Neural progenitor cell (in vitro differentiated cells): ENCODE measurements around the gene OR2D2. TPM values are rescaled to one million over a fixed set of nuclear protein-coding genes. Genes with fewer than 3 reads are reported as not detected.

Source experiments
- DNase-seq: peaks from one replicate; pipeline ENCODE4 v3.0.0-alpha.2; 2016; ENCODE audit warnings: low spot score
- H2AFZ ChIP-seq: fragments of 200-600 bp; sonication (generic); replicated peaks from 2 replicates; pipeline ENCODE4 v1.6.1; 2016; ENCODE audit warnings: antibody characterized with exemption
- H3F3A ChIP-seq: fragments of 200-600 bp; sonication (generic); 2 replicates; pipeline ENCODE4 v1.6.1; 2016; ENCODE audit warnings: antibody characterized with exemption, low read depth
- H3K27ac ChIP-seq: fragments of 200-600 bp; sonication (generic); 2 replicates; pipeline ENCODE4 v1.5.1; 2016; ENCODE audit warnings: mild to moderate bottlenecking
- H3K27me3 ChIP-seq: fragments of 200-600 bp; sonication (generic); 2 replicates; pipeline ENCODE4 v1.6.1; 2016; ENCODE audit warnings: mild to moderate bottlenecking, moderate library complexity
- H3K36me3 ChIP-seq: fragments of 200-600 bp; sonication (generic); 2 replicates; pipeline ENCODE4 v1.5.1; 2016
- H3K4me1 ChIP-seq: fragments of 200-600 bp; sonication (generic); 2 replicates; pipeline ENCODE4 v1.6.1; 2016; ENCODE audit warnings: mixed run types
- H3K4me2 ChIP-seq: fragments of 200-600 bp; sonication (generic); 2 replicates; pipeline ENCODE4 v1.6.1; 2016
- H3K4me3 ChIP-seq: fragments of 200-600 bp; sonication (generic); 2 replicates; pipeline ENCODE4 v1.5.1; 2016
- H3K79me2 ChIP-seq: fragments of 200-600 bp; sonication (generic); 2 replicates; pipeline ENCODE4 v1.6.1; 2016; ENCODE audit warnings: low read depth
- H3K9ac ChIP-seq: fragments of 200-600 bp; sonication (generic); 2 replicates; pipeline ENCODE4 v1.6.1; 2016
- H3K9me3 ChIP-seq: fragments of 200-600 bp; sonication (generic); 2 replicates; pipeline ENCODE4 v1.5.1; 2016; ENCODE audit warnings: low read depth
- H4K20me1 ChIP-seq: fragments of 200-600 bp; sonication (generic); 2 replicates; pipeline ENCODE4 v1.6.1; 2016; ENCODE audit warnings: low read depth
- H3K27ac Mint-ChIP-seq: 3 replicates; pipeline ENCODE4 v1.8.0; 2021; ENCODE audit warnings: mixed read lengths
- H3K27me3 Mint-ChIP-seq: 2 replicates; pipeline ENCODE4 v1.8.0; 2022; ENCODE audit warnings: low read depth, mild to moderate bottlenecking, inconsistent platforms, moderate library complexity, mixed read lengths; ENCODE audit not compliant: insufficient read depth
- H3K36me3 Mint-ChIP-seq: 3 replicates; pipeline ENCODE4 v1.8.0; 2021; ENCODE audit warnings: mixed read lengths
- H3K4me1 Mint-ChIP-seq: 3 replicates; pipeline ENCODE4 v1.8.0; 2021; ENCODE audit warnings: mixed read lengths
- H3K4me3 Mint-ChIP-seq: 3 replicates; pipeline ENCODE4 v1.8.0; 2021; ENCODE audit warnings: mild to moderate bottlenecking, moderate library complexity, mixed read lengths
- H3K9me3 Mint-ChIP-seq: 3 replicates; pipeline ENCODE4 v1.8.0; 2020; ENCODE audit warnings: mixed read lengths
- EZH2 ChIP-seq: fragments of 200-600 bp; sonication (generic); IDR thresholded peaks from 2 replicates; pipeline ENCODE4 v1.6.1; 2017; ENCODE audit warnings: antibody characterized with exemption, mild to moderate bottlenecking, moderate library complexity
- EZH2phosphoT487 ChIP-seq: fragments of 200-600 bp; sonication (generic); IDR thresholded peaks from 2 replicates; pipeline ENCODE4 v1.6.1; 2017; ENCODE audit warnings: antibody characterized with exemption
- total RNA-seq: library from RNA; depleted of rRNA; stranded (reverse); fragments of >200 nt; gene quantifications from 2 replicates; pipeline ENCODE4 v1.2.3, GENCODE V29; 2015; ENCODE audit warnings: low replicate concordance
- TF ChIP-seq, protein P1 (sequence below): fragments of 200-600 bp; sonication (generic); IDR thresholded peaks from 2 replicates; pipeline ENCODE4 v1.5.1; 2017; ENCODE audit warnings: antibody characterized with exemption, mild to moderate bottlenecking

The OR2D2 gene
- total RNA-seq, 1 donor from 2014 or later, result not detected

DNA sequence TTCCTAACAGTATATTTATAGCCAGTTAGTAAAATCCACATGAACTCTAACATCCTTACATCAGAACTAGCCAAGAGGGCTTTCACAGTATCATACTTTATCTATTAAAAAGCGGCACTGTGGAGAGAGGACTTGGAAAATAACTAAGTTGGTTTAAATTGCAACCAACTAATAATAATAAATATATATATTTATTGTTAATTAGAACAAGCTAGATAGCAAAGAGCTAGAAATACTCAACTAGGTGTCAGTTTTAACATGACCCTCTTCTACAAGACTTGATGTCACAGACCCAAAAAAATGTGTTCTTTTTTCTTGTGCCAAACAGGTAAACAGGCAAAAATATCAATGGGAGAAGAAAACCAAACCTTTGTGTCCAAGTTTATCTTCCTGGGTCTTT is 28.4 kb upstream of the OR2D2 start, which contains the start of gene OR2D3:
OR2D3 (plus strand) TSS at position 301 of the 400 bp plus-strand sequence; CDS start at position 301, 0 bp downstream.
- peaks cover under 1% of the 10 kb centered on the region for H3K4me1 ChIP-seq

DNA sequence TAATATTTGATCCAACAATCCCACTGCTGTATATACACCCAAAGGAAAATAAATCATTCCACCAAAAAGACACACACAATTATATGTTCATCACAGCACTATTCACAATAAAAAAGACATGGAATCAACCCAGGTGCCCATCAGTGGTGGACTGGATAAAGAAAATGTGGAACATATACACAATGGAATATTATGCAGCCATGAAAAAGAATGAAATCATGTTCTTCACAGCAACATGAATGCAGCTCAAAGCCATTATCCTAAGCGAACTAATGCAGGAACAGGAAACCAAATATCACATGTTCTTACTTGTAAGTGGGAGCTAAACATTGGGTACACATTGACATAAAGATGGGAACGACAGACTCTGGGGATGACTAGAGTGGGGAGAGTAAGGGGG is 27.4 kb upstream of the OR2D2 start:
- no peak overlapping the region for H3K4me2 ChIP-seq
- no peaks in the 10 kb centered on the region for H3F3A ChIP-seq
- H3K27ac ChIP-seq, result no peak overlapping the region
- H3K27me3 Mint-ChIP-seq, result no peaks in the 10 kb centered on the region
- no peaks in the 10 kb centered on the region for H3K4me1 ChIP-seq
- H3K36me3 Mint-ChIP-seq, result no peaks in the 10 kb centered on the region
- no peak for DNase-seq
- no peak overlapping the region for H3K4me3 Mint-ChIP-seq
- no peak overlapping the region for H3K9ac ChIP-seq
- TF ChIP-seq, protein P1, sequence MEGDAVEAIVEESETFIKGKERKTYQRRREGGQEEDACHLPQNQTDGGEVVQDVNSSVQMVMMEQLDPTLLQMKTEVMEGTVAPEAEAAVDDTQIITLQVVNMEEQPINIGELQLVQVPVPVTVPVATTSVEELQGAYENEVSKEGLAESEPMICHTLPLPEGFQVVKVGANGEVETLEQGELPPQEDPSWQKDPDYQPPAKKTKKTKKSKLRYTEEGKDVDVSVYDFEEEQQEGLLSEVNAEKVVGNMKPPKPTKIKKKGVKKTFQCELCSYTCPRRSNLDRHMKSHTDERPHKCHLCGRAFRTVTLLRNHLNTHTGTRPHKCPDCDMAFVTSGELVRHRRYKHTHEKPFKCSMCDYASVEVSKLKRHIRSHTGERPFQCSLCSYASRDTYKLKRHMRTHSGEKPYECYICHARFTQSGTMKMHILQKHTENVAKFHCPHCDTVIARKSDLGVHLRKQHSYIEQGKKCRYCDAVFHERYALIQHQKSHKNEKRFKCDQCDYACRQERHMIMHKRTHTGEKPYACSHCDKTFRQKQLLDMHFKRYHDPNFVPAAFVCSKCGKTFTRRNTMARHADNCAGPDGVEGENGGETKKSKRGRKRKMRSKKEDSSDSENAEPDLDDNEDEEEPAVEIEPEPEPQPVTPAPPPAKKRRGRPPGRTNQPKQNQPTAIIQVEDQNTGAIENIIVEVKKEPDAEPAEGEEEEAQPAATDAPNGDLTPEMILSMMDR, result no peak
- no peak for TF ChIP-seq EZH2
- no peak for TF ChIP-seq EZH2phosphoT487
- peak overlapping the region; percentile 35 for H3K27ac Mint-ChIP-seq
- no peaks in the 10 kb centered on the region for H3K4me1 Mint-ChIP-seq
- no peak overlapping the region for H2AFZ ChIP-seq
- H3K4me3 ChIP-seq, result no peak overlapping the region
- no peaks in the 10 kb centered on the region for H3K9me3 Mint-ChIP-seq
- H3K36me3 ChIP-seq, result no peaks in the 10 kb centered on the region
- no peaks in the 10 kb centered on the region for H3K79me2 ChIP-seq
- no peaks in the 10 kb centered on the region for H3K9me3 ChIP-seq
- H3K27me3 ChIP-seq, result no peaks in the 10 kb centered on the region
- no peaks in the 10 kb centered on the region for H4K20me1 ChIP-seq

More for the DNA sequence above, 28.4 kb upstream of the OR2D2 start, which contains the start of gene OR2D3:
- Mint-ChIP-seq H3K27ac (peak within 1 kb of the TSS; percentile 35), H3K9me3 (no peaks in the 10 kb centered on the region), H3K27me3 (no peaks in the 10 kb centered on the region), H3K36me3 (no peaks in the 10 kb centered on the region), H3K4me1 (peaks cover 3% of the 10 kb centered on the region), H3K4me3 (no peak within 1 kb of the TSS)
- no peak within 1 kb of the TSS for H2AFZ ChIP-seq
- no peak within 1 kb of the TSS for H3K27ac ChIP-seq
- H3K4me3 ChIP-seq, result no peak within 1 kb of the TSS
- no peak within 1 kb of the TSS for H3K4me2 ChIP-seq
- no peak within 1 kb of the TSS for H3K9ac ChIP-seq
- H3K9me3 ChIP-seq, result no peaks in the 10 kb centered on the region
- no peaks in the 10 kb centered on the region for H3K79me2 ChIP-seq
- peaks cover 4% of the 10 kb centered on the region for H3F3A ChIP-seq
- no peak for DNase-seq
- H3K27me3 ChIP-seq, result no peaks in the 10 kb centered on the region
- no peaks in the 10 kb centered on the region for H4K20me1 ChIP-seq
- H3K36me3 ChIP-seq, result no peaks in the 10 kb centered on the region
- TF ChIP-seq, protein P1, result no peak
- TF ChIP-seq EZH2phosphoT487 (no peak), EZH2 (no peak)

DNA sequence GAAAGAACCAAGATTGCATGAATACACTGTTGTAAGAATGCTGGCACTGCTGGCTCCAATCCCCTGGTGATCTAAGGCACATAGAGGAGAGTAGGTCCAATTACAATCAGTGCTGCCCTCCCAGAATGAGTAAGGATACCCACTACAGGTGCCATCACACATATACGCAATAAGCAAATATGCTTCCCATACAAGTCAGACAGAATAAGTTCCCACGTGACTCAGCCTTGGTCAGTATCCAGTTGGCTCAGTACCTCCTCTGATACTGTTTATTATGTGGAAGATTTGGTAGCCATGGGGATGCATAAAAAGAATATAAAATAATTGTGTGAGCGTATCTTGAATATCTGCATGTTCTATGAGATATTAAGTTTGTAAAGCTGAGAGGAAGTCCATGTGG is 19.6 kb upstream of the OR2D2 start:
- Histone ChIP-seq H3K9ac (no peak overlapping the region), H3K4me3 (no peak overlapping the region), H3K36me3 (no peaks in the 10 kb centered on the region), H3K9me3 (no peaks in the 10 kb centered on the region), H3K79me2 (no peaks in the 10 kb centered on the region), H3K27ac (no peak overlapping the region), H3F3A (no peaks in the 10 kb centered on the region), H3K4me2 (no peak overlapping the region), H2AFZ (no peak overlapping the region), H4K20me1 (no peaks in the 10 kb centered on the region), H3K4me1 (no peaks in the 10 kb centered on the region), H3K27me3 (no peaks in the 10 kb centered on the region)
- Mint-ChIP-seq H3K4me3 (no peak overlapping the region), H3K27me3 (no peaks in the 10 kb centered on the region), H3K9me3 (no peaks in the 10 kb centered on the region), H3K27ac (no peak overlapping the region), H3K36me3 (no peaks in the 10 kb centered on the region), H3K4me1 (no peaks in the 10 kb centered on the region)
- DNase-seq, result no peak
- TF ChIP-seq EZH2 (no peak), EZH2phosphoT487 (no peak)
- TF ChIP-seq, protein P1, result no peak
